Stimulated activated CD8-positive, alpha-beta memory T cell treated with anti-CD3 and anti-CD28 coated beads, Interleukin-15, amount 100 ng/mL, for 4 hours (primary cell): Measurements from ENCODE around the gene ASIC3.

ENCODE experiments used
- DNase-seq, 2 donors: peaks; one replicate each; pipeline ENCODE4 v3.0.0-alpha.2; 2020; ENCODE audit warnings: low read depth in 2 of 2

The ASIC3 gene

DNA sequence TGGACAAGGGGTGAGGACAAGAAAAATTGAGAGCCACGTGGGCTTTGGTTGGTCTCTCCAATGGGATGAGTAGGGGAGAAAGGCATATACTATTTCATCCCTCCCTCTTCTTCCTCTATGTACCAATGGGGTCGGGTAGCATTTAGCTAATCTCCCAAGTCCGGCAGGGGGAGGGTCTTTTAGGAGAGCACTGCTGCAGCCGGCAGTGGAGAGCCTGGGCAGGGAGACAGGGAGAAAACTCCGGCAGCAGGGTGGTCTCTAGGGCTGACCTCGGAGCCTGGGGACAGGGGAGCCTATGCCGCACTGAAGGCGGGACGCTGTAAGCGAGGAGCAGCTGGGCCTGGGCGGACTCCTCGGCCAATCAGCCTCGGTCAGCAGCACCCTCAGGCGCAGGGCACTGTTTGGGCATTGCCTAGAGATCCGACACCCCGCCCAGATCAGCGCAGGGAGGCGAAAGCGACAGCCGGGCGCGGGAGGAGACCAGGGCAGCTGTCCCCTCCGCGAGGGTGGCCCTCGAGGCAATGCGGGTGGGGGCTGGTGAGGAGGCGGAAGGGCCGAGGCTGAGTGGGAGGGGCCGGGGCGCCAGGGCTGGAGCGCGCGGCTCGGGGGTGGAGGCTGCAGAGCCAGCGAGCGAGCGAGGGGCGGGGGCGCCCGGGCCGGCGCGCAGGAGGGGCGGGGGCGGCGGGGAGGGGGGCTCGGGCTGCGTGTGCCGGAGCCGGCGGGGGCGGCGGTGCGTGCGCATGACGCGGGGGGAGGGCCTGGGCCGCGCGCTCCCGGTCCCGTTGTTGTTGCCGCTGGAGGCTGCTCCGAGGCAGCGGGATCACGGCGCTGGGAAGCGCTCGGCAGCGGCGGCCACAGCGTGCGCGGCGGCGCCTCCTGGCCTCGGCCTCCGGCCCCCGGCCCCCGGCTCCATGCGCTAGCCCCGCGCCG is 37.6 kb downstream of the ASIC3 start, which contains the start of gene AGAP3:
Gene AGAP3, plus strand, starts transcription at position 785 of the 930 bp plus-strand sequence. CDS start 267 bp downstream, outside the sequence.
- DNase-seq: peak in 1 of 2 donors; percentile 42

DNA sequence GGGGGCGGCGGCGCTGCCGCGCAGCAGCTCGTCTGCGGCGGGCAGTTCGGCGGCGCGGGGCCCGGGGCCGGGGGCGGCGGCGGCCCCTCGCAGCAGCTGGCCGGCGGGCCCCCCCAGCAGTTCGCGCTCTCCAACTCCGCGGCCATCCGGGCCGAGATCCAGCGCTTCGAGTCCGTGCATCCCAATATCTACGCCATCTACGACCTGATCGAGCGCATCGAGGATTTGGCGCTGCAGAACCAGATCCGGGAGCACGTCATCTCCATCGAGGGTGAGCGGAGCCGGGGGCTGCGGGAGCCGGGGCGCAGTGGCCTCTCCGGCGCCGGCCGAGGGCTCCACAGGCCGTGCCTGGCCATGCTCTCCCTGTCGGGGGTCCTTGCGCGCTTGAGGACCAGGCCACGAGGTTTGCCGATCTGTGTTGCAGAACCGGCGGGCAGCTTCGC is 38.5 kb downstream of the ASIC3 start:
- no peak for DNase-seq

DNA sequence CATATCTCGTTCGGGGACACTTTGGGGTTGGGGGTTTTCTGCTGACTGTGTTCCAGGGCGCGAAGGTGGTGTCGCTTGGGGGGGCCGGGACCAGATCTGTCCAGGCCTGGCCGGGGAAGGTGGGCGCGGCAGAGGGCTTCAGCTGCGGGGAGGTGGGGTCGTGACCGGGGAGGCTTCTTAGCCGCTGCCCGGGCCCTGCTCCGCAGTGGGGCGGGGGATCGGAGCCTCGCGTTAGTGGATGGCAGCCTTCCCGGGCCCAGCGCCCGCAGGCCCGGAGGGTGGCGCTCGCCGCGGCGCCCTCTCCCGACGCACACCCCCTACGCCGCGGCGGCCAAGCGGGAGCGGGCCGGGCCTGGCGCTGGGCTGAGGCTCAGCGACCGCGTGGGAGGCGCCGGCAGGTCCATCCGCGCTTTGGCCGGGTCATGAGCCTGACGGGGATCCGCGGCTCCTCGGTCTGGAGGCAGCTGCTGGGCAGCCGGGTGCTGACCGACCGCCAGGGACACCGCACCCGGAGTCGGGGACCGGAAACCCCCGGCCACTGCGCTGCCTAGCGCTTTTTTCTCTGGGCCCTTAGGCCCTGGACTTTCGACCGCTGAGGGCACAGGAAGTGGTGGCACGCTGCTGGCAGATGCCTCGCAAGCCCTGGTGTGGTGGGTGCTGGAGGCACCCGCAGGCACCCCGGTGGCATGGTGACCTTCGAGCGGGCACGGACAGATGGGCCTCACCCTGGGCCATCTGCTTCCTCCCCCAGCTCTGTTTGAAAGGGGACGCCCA is 39.1 kb downstream of the ASIC3 start:
- DNase-seq: no peak

DNA sequence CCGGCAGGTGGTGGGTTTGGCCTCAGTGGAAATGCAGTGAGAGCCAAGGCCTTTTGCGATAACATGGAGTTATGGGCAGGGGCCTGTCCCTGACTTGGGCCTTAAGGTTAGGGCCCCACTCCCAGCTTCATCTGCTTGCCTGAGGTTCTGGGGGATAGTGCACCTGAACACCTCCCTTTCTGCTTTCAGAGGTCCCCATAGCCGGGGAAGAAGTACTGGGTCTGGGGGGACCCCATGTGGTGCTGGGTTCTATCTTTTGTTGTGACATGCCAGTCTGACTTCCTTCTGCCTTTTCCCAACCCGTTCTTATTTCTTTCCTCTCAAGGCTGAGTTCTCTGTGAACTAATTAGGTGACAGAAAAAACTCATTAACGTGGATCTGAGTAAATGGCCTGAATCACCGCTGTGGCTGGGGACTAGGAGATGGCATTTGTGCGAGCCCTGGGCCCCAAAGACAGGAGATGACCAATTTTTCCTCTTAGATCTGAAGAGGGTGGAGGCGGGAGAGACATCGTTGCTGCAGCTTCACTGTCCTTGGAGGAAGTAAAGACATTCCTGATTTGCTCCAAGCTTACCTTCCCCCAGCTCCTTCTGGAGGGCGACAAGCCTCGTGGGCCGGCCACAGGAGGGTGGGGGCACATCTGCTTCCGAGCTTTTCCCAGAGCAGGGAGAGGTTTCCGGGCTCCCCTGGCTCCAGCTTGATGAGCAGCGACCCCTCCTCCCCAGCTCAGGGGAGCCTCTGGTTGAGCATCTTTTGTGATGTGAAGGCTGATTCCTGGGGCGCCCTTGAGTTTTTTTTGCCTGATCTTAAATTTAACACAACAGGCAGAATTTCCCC is 39.9 kb downstream of the ASIC3 start:
- DNase-seq: no peak

DNA sequence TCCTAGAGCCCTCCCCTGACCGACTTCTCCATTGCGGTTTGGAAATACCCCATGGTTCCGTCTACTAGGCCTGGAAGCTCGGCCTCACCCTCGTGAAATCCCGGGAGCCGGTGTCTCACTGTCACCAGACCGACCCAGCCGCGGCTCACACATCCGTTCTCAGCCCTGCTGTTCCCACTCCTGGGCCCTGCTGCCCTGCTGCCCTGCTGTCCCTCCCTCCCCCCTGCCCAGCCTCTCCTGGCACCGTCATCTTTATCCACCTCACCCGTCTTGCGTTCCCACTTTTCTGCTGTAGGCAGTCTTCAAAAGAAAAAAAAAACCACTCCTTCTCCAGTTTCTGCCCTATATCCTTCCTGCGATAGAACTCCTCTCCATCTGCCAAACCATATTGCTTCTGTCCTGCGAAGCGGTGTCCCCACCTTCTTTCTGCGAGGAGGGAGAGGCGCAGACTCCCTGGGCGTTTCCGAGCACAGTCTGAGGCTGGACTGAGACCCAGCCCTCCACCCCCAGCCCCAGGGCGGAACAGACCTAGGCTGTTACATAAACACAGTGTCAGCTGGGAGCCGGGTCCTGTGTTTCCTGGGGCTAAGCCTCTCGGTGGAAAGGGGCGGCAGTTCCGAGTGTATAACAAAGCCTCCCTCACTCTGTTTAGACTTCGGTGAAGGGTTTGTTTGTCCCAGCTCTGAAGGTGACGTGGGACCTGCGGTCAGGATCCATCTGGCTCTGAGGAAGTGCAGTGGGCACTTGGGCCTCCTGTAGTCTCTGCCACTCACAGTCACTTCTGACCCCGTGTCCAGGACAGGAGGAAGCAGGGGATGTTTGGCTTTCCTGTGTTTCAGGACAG is 40.7 kb downstream of the ASIC3 start:
- DNase-seq: no peak

DNA sequence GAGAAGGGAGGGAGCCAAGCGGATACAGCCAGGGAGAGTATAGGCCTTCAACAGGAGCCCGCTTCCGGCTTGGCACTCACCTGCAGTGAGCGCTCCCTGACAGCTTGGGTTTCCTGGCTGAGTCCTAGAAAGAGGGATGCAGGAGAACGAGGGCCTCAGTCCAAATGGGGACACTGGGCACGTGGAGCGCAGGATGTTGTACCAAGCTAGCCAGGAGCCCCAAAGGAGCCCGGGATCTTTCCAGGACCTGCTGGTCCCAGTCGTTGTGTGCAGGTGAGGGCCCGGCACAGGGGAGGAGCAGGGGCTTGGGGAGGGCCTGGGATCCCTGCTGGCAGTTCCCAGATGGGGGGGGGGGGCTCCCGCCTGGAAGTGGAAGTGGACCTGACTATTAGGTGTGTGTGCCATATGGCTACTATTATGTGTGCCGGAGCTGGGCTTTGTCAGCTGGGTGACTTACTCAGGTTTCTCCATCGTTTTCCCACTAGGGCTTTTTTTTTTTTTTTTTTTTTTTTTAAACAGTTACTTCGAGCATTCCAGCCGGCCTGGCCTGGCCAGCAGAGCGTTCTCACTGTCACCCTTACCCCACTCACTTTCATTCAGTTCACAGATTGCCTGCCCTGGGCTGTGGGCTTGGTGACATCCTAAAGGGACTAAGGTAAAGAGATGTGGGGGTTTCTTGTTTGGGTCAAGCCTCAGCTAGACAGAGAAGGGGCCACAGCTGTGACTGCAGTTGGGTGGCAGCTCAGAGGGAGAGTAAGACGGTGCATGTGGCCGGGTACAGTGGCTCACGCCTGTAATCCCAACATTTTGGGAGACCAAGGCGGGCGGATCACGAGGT is 41.8 kb downstream of the ASIC3 start:
- DNase-seq: no peak

DNA sequence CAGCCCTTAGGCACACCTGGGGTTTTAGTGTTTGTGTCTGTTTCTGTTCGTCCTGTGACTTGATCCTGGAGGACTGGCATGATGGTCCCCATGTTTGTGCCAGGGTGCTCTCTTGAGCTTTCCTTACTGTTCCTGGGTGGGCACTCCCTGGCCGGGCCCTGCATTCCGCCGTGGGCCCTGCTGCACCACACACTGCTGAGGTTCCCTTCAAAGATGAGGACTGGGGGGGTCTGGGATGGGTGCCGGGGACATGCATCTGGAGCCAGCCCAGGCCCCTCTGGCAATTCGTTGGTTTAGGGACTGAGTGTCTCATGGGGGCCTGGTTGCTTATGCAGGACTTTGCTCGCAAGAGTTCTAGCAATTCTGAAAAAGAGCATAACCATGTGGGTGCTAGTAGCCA is 42.7 kb downstream of the ASIC3 start:
- DNase-seq: no peak

DNA sequence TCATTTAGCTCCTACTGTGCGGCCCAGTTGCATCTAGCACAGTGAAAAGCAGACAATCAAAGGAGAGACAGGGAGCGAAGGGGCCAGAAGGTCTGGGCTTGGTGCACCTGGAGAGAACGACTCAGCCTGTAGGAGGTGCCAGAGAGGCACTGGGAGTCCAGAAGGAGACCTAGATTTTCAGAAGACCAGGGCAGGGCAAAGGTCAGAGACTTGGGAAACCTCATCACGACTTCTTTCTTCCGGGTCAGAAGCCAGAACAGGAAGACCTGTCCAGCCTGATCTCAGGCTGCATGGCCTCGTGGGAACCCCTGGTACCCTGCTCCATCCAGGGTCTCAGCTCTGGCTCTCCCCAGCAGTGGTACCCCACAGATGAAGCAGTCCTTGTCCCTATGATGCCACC is 43.1 kb downstream of the ASIC3 start:
- no peak for DNase-seq

DNA sequence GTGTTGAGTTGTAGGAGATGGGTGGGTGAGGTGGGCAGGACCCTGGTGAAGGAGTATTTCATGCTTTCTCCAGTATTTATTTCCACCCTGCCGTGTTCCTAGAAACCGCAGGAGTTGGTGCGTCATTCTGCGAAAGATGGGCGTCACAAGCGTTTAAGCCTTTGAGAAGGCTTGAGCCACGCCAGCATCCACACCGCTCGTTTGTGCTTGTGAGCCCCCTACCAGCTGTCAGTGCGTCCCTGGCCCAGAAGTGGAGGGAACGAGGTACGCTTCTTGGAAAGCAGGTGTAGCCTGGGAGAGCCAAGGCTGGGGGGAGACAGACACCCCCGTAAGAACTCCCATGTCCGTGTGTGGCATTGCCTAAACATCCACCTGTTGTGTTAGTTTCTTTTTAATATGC is 43.7 kb downstream of the ASIC3 start:
- DNase-seq: no peak

DNA sequence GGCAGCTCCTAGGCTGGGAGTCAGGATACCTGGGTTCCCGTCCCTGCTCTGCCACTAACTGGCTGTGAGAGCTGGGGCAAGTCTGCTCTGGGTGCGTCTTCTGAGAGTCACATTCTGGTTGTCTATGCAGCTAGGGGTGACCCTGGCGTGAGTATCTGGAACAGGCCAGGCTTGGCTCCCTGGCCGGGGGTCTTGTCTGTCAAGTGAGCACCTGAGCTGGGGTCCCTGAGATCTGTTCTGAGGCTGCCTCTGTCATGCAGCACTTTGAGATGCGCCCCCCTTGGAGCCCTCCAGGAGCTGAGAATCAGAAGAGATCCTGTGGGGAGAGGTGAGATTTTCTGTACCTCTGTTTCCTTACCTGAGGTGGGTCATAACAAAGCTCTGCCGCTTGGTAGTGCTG is 45.4 kb downstream of the ASIC3 start:
- no peak for DNase-seq

DNA sequence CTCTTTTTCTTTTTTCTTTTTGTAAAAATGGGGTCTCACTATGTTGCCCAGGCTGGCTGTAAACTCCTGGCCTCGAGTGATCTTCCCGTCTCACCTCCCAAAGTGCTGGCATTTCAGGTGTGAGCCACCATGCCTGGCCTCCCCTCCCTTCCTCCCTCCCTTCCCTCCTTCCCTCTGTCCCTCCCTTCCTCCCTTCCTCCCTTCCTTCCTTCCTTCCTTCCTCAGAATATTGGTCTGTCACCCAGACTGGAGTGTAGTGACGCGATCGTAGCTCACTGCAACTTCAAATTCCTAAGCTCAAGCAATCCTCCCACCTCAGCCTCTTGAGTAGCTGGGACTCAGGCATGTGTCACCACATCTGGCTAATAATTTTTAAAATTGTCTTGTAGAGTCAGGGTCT is 46.3 kb downstream of the ASIC3 start:
- DNase-seq: no peak

DNA sequence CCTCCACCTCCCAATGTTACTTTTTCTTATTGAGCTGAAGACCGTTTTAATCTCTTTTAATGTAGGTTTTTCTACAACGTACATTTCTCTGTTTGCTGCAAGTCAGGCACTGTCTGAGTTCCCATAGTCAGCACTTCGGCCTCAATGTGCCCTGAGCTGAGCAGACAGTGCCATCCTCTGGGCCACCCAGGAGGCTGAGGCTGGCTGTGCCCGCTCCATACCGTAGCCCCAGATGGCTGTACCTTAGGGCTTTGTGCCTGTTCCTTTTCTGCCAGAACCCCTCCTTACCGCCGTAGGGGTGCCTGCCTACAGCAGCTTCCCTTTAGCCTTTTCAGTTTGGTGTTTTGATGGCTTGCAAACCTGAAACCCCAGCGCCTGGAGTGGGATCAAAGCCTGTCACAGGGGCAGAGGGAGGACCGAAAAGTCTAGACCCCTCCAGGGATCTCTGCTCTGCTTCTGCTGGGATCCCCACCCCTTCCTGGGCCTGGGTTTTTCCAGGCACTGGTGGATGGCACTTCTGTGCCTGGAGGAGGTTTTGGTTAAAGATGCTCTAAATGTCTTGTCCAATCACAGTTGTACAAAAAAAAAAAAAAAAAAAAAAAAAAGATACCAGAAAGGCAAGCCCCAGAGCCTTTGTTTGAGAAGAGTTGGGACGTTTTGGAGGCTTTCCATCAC is 46.9 kb downstream of the ASIC3 start:
- no peak for DNase-seq

DNA sequence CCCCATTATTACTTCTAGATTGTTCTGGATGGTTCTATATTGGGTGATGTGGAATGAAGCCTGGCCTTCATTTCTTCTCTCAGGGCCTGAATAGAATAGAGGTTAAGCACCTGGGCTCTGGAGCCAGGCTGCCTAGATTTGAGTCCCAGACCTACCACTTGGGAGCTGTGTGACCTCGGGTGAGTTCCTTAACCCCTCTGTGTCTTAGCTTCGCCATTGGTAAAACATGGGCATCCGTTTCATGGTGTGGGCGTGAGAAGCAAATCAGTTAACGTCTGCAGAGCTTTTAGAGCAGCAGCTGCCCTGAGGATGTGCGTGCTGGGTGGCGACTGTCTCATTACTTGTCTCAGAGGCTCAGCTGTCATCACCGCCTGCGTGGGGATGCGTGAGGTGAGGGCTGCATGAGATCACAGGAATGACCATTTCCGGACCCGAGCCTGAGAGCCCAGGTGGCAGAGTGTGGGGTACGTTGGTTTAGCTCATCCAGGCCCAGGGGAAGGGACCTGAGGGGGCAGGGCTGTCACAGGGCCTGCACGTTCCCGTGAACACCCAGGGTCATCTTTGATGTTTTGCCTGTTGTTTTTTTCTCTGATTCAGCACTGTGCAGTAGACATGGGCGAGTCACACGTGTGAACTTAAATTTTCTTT is 47.6 kb downstream of the ASIC3 start:
- DNase-seq: no peak

DNA sequence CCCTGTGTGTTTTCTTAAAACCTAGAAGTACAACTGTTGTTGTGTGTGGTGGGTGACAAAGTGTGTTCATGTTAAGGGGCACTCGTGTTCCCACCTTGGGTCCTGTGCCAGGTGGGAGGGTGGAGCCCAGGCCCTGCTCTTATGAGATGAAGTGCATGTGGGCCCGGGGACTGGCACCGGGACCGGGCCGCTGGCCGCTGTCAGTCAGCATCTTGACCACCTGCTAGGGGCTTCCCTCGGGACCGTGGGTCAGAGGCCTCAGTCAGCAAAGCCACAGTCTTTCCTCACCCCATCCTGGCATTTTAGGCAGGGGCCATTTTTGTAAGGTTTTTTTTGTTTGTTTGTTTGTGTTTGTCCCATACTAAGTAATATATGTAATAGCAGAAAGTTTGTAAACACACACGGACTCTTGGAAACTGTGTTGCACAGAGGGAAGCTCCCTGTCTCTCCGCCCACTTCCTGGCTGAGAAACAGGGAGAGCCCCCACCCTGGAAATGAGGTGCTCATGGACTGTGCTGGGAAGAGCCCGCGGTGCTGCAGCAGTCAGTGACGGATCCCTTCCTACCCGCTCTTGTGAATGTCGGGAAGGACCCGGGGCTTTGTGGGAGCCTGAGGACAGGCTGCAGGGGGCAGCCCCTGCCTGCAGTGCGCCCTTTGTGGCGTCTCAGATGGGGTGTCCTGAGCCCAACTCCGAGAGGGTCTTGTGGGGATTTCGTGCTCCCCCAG is 51.3 kb downstream of the ASIC3 start:
- no peak for DNase-seq

DNA sequence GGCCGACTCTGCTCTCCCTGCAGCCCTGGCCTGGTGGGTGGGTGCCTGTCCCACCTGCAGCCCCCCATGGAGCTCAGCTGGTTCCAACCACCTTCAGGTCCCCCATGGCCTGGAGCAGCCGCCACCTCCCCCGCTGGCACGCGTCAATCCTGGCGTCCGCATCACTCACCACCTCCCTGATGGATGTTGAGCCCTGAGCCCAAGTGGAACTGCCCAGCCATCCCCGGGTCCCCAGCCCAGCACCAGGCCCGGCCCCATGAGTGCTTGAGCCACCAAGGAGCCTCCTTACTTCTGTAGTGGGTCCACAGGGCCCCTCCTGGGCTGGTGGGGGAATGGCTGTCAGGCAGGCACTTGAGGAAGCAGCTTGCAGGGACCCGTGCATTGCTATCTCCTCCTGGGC is 52.6 kb downstream of the ASIC3 start:
- no peak for DNase-seq

DNA sequence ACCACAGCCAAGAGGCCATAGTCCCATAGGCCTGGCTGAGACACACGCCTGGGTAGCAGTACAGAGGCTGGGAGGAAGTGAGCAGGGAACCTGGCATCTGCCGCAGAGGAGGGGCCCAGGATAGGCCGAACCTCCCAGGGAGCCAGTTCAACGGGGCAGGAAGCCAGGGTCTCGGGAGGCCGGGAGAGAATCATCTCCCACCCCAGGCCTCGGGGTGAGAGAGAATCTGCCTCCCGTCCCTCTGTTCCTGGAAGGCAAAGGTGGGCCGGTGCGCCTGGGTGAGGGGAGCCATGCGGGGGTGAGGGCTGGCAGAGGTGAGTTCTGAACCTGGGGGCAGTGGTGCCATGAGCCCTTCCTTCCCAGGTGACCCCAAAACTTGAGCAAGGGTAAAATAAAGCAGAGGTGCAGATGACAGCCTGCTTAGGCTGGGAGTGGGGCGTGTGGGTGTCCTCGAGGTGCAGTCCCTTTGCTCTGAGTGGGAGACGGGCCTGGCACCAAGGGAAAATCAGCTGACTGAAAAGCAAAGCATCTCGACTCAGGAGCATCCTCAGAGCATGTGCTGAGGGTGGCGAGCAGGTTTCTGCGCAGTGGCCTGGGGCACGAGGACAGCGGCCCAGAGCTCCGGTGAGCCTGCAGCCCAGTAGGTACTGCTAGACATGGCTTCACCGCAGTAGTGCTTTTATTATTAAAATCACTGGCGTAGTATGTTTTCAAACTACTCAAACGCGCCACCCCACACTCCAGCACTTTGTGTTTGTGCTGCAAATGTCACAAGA is 53.5 kb downstream of the ASIC3 start:
- no peak for DNase-seq
